Ramos (cell line): Measurements from ENCODE around the gene TNFRSF6B.

Source experiments
- in situ Hi-C: fragments of 300-500 bp; cut with MboI; formaldehyde crosslinking; loops from one replicate; pipeline ENCODE4 v1.14.3; 2022; ENCODE audit warnings: low sequenced_read_pairs; ENCODE audit not compliant: unreplicated experiment

The TNFRSF6B gene

GRCh38 chr20:63744574-63745423, 48.3 kb downstream of the TNFRSF6B start:
- in situ Hi-C loops: no loop called here

- in situ Hi-C loops: no loop called here
Measured at GRCh38 chr20:63745424-63745805, 49.0 kb downstream of the TNFRSF6B start.

GRCh38 chr20:63745961-63746731, 49.7 kb downstream of the TNFRSF6B start:
- in situ Hi-C loops: no loop called here

- in situ Hi-C loops: no loop called here
Measured at GRCh38 chr20:63746751-63747315, 50.4 kb downstream of the TNFRSF6B start.

GRCh38 chr20:63747622-63748069, 51.2 kb downstream of the TNFRSF6B start:
- in situ Hi-C loops: no loop called here
